GM12873 (cell line): Measurements from ENCODE around the gene FADS3.

Experiments
- TF ChIP-seq, protein P1 (sequence below): IDR thresholded peaks from 2 replicates; pipeline ENCODE4 v1.5.1; 2012; ENCODE audit warnings: low read depth, mild to moderate bottlenecking, moderate library complexity, low read length, control low read depth; ENCODE audit not compliant: insufficient read depth; ENCODE audit errors: missing control alignments

Gene FADS3

DNA sequence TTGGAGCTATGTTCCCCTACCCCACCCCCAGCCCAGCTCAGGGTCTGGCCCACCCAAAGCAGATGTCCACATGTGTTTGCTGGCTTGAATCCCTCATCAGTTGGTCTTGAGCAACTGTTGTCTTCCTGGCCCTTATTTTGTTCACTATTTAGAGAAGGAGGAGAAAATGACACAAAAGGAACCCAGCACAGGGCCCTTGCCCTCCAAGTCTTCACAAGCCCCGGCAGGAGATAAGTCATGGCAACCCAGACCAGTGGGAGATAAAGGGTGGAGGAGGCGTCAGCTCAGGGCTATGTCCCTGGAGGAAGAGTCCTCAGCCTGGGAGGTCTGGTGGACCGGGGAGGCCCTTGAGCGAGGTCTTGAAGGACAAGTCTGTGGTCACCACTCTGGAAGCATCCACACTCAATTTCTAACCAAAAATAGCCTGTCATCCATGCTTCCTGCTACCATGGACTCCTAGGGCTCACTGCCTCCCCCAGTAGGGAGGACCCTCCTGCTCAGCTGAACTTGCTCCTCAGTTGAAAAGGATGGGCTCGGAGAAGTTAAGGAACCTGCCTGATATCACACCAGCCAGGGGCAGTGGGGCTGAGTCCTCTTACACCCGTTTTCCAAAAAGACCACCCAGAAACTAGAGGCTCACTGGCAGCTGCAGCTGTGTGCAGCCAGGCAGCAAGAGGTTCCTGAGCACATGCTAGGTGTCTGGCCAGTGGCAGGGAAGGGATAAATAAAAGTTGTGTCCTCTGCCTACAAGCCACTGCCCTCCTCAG lies 27.8 kb upstream of the FADS3 start:
- TF ChIP-seq, protein P1, sequence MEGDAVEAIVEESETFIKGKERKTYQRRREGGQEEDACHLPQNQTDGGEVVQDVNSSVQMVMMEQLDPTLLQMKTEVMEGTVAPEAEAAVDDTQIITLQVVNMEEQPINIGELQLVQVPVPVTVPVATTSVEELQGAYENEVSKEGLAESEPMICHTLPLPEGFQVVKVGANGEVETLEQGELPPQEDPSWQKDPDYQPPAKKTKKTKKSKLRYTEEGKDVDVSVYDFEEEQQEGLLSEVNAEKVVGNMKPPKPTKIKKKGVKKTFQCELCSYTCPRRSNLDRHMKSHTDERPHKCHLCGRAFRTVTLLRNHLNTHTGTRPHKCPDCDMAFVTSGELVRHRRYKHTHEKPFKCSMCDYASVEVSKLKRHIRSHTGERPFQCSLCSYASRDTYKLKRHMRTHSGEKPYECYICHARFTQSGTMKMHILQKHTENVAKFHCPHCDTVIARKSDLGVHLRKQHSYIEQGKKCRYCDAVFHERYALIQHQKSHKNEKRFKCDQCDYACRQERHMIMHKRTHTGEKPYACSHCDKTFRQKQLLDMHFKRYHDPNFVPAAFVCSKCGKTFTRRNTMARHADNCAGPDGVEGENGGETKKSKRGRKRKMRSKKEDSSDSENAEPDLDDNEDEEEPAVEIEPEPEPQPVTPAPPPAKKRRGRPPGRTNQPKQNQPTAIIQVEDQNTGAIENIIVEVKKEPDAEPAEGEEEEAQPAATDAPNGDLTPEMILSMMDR: no peak

DNA sequence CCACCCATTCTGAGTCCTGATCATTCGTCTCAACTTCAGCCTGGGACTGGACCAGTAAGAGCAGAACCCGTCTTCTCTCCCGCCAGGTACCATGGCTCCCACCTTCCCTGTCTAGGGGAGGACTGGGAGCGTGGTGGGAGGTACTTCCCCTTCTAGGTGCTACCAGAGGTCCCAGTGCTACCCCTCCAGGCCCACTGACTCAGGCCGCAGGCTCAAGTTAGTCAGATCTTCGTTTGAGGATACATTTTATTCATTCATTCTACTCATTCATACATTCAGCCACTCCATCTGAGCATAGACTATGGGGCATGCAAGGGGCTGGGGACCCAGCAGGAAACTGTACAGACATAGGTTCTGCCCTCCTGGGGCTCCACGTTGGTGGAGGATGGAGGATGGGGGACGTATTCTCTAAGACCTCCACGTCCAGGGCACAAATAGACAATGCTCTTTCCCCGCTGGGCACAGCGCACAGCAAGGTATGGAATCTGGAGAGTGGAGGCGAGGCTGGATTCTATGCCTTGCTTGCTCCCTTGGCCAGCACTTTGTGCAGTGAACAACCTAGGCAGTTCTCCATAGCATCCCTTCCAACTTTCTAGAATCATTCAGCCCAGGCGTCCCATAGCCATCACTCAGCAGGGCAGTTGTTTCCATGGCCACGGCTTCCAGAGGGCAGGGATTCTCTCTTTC lies 27.0 kb upstream of the FADS3 start:
- TF ChIP-seq, protein P1: no peak

DNA sequence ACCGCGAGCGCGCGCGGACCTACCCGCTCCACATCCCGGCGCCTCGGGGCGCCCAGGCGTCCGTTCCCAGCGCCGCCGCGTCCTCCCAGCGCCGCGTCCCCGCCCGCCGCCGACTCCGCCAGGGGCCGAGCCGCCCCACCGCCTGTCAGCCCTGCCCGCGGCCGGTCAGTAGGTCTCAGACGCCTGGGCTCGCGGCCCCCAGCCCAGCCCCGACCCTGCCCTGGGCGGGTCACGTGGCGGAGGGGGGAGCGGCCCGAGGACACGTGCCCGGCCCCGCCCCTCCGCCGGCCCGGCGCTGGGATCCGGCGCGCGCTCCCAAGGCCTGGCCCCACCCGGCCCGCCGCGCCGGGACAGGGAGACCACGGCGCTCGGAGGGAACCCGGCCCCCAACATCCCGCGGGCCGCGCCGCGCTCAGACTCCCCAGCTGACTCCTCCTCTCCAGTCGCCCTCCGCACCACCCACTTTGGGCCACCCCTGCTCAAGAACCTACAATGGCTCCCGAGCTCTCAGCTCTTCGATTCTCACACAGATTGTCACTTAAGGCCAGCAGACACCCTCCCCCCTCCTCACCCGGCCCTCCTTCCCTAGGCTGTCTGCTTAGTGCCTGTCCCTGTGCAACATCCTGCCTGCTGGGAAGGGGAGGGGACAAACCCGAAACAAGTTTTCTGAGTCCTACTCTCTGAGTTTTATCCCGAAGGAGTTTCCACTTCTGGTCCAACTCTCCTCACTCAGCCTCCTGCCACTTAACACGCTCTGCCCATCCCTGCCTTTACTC lies 26.2 kb upstream of the FADS3 start, which contains the start of gene RAB3IL1:
Gene RAB3IL1, minus strand, starts transcription at position 233 of the 776 bp plus-strand sequence. Its CDS starts 199 bp downstream, at position 34.
- TF ChIP-seq, protein P1: no peak

DNA sequence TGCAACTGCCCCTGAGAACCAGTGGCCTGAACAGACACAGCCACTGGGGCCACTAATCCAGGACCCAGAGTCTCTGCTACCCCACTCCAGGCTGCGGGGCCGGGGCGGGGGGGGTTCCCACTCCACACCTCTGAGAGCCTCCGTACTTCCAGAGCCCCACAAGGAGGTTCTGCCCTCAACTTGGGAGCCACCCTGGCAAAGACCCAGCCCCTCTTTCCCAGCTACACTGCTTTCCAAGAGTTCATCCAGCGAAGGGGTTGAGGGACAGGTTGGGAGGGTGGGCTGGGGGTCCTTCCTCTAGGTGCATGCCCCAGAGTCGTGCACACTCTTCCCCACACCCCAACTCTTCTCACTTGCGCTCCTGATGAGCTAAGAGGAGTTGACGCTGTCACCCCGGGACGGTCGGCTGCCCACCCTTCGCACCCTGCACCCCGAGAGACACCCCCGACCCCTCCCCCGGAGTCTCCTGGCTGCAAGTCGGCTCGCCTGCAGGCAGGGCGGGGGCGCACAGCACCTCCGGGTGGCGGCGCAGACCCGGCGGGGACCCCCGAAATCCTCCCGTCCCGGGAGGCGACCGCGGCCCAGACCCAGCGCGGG lies 25.5 kb upstream of the FADS3 start:
- TF ChIP-seq, protein P1: no peak

DNA sequence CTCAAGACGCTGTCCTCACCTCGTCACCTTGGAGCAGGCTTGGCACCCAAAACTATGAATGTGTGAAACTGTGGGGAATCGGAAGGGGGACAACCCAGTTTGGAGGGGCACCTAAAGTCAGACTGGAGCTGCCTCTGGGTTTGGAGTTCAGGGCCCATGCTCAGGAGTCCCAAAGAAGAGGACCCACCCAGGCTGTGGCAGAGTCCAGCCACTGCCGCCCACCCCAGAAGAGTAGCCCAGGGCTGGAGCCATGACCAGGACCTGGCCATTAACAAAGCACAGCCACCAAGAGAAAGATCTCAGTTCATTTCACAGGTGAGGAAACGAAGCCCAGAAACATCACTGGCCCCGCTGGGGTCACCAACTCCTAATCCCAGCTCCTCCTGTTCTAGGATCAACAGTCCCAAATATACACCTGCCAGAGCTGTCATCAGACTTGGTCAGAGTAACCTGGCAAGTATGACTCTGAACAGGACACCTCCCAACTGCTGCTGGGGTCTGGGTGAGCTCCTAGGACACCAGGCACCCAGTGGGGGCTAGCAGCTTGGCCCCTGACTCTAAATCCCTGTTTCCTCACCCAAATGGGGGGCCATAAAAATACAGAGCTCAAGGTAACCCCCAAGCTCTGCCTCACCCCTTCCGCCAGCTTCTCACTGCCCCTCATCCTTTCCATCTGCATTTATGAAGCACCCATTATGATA lies 23.3 kb upstream of the FADS3 start:
- TF ChIP-seq, protein P1: no peak

DNA sequence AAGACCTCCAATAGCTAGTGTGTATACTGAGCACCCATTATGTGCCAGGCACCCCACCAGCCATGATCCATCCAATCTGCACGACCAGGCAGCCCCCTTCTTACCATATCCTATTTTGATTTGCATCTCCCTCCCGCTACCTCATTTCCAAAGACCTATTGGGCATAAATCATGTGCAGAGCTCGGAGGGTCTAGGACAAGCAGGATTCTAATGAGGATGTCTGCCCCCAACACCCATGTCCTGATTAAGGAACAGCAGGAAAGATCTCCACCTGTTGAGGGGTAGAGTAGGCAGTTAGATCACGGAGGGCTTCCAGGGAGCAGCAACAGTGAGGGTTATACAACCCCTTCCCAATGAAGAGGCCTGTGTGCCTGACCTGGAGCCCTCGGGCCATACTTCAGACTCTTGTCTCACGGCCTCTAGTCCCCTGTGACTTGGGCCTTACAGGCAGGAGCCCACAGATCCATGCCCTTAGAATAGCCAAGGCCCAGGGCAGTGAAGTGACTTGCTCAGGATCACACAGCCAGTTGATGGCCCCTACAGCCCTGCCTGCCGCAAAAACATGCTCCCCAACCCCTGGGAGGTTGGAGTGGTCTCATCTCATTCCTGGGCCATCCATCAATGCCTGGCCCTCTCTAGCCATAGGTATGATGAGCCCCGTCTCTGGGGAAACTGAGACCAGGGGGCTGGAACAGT lies 22.5 kb upstream of the FADS3 start:
- TF ChIP-seq, protein P1: no peak
